ENCODE results near the gene LRMDA. TPM values are rescaled to one million over a fixed set of nuclear protein-coding genes. Genes with fewer than 3 reads are reported as not detected.

The LRMDA gene
- total RNA-seq, 1 experiment from 2014 or later: not detected

GRCh38 chr10:75475460-75476182 lies 44.2 kb downstream of the LRMDA start:
- Histone ChIP-seq H3K36me3 (ENCODE audit: insufficient read depth, low read length, poor library complexity, severe bottlenecking) (no peaks in the 10 kb centered on the region), H3K4me1 (ENCODE audit: insufficient read depth, low read length, poor library complexity, severe bottlenecking) (no peaks in the 10 kb centered on the region), H3K4me3 (ENCODE audit: low read depth, low read length, poor library complexity, severe bottlenecking) (no peak overlapping the region), H3K27ac (ENCODE audit: low read depth, low read length, poor library complexity, severe bottlenecking) (no peak overlapping the region), H3K27me3 (replicated peaks; ENCODE audit: insufficient read depth, low read depth, low read length, poor library complexity) (peaks cover 4% of the 10 kb centered on the region), H3K9me3 (ENCODE audit: low read depth, low read length, poor library complexity, severe bottlenecking) (no peaks in the 10 kb centered on the region)
- no peak for TF ChIP-seq EZH2 (IDR thresholded peaks at IDR 0.05; ENCODE audit: borderline replicate concordance, low read depth, low read length, poor library complexity, severe bottlenecking)
- TF ChIP-seq, protein P1, sequence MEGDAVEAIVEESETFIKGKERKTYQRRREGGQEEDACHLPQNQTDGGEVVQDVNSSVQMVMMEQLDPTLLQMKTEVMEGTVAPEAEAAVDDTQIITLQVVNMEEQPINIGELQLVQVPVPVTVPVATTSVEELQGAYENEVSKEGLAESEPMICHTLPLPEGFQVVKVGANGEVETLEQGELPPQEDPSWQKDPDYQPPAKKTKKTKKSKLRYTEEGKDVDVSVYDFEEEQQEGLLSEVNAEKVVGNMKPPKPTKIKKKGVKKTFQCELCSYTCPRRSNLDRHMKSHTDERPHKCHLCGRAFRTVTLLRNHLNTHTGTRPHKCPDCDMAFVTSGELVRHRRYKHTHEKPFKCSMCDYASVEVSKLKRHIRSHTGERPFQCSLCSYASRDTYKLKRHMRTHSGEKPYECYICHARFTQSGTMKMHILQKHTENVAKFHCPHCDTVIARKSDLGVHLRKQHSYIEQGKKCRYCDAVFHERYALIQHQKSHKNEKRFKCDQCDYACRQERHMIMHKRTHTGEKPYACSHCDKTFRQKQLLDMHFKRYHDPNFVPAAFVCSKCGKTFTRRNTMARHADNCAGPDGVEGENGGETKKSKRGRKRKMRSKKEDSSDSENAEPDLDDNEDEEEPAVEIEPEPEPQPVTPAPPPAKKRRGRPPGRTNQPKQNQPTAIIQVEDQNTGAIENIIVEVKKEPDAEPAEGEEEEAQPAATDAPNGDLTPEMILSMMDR (conservative IDR thresholded peaks at IDR 0.05; ENCODE audit: low read depth, low read length): no peak
- ChIA-PET POLR2A (ENCODE audit: low non-redundant PET) (no interaction called here), CTCF (no interaction called here)
- no TSS peak for BruUV-seq (replicated peaks)
- intact Hi-C loops (cut with micrococcal nuclease; ENCODE audit: unreplicated experiment): no loop called here
- DNase-seq (ENCODE audit: low spot score): no peak

GRCh38 chr10:75476569-75476968 lies 45.1 kb downstream of the LRMDA start:
- Histone ChIP-seq H3K9me3 (ENCODE audit: low read depth, low read length, poor library complexity, severe bottlenecking) (no peaks in the 10 kb centered on the region), H3K4me1 (ENCODE audit: insufficient read depth, low read length, poor library complexity, severe bottlenecking) (no peaks in the 10 kb centered on the region), H3K27ac (ENCODE audit: low read depth, low read length, poor library complexity, severe bottlenecking) (no peak overlapping the region), H3K36me3 (ENCODE audit: insufficient read depth, low read length, poor library complexity, severe bottlenecking) (no peaks in the 10 kb centered on the region), H3K4me3 (ENCODE audit: low read depth, low read length, poor library complexity, severe bottlenecking) (no peak overlapping the region), H3K27me3 (replicated peaks; ENCODE audit: insufficient read depth, low read depth, low read length, poor library complexity) (peaks cover 4% of the 10 kb centered on the region)
- ChIA-PET POLR2A (ENCODE audit: low non-redundant PET) (no interaction called here), CTCF (no interaction called here)
- TF ChIP-seq, protein P1 (conservative IDR thresholded peaks at IDR 0.05; ENCODE audit: low read depth, low read length): no peak
- intact Hi-C loops (cut with micrococcal nuclease; ENCODE audit: unreplicated experiment): no loop called here
- BruUV-seq (replicated peaks): no TSS peak
- no peak for DNase-seq (ENCODE audit: low spot score)

DNA sequence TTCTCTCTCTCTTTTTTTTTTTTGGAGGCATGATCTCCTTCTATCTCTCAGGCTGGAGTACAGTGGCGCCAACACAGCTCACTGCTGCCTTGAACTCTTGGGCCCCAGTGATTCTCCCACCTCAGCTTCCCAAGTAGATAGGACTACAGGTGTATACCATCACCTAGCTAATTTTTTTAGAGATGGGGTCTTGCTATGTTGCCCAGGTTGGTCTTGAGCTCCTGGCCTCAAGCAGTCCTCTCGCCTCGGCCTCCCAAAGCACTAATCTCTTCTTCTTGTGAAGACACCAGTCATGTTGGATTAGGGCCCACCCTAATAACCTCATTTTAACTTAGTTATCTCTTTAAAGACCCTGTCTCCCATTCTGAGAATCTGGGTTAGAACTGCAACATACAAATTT lies 45.6 kb downstream of the LRMDA start:
- BruUV-seq (replicated peaks): no TSS peak
- H3K4me3 ChIP-seq (ENCODE audit: low read depth, low read length, poor library complexity, severe bottlenecking): no peak overlapping the region

More for the DNA sequence above, 45.6 kb downstream of the LRMDA start:
- no peak for DNase-seq (ENCODE audit: low spot score)
- H3K9me3 ChIP-seq (ENCODE audit: low read depth, low read length, poor library complexity, severe bottlenecking): no peaks in the 10 kb centered on the region
- ChIA-PET CTCF (no interaction called here), POLR2A (ENCODE audit: low non-redundant PET) (no interaction called here)
- no peaks in the 10 kb centered on the region for H3K36me3 ChIP-seq (ENCODE audit: insufficient read depth, low read length, poor library complexity, severe bottlenecking)
- peaks cover 4% of the 10 kb centered on the region for H3K27me3 ChIP-seq (replicated peaks; ENCODE audit: insufficient read depth, low read depth, low read length, poor library complexity)
- no peaks in the 10 kb centered on the region for H3K4me1 ChIP-seq (ENCODE audit: insufficient read depth, low read length, poor library complexity, severe bottlenecking)
- no peak overlapping the region for H3K27ac ChIP-seq (ENCODE audit: low read depth, low read length, poor library complexity, severe bottlenecking)
- intact Hi-C loops (cut with micrococcal nuclease; ENCODE audit: unreplicated experiment): no loop called here
- no peak for TF ChIP-seq EZH2 (IDR thresholded peaks at IDR 0.05; ENCODE audit: borderline replicate concordance, low read depth, low read length, poor library complexity, severe bottlenecking)
- TF ChIP-seq, protein P1 (conservative IDR thresholded peaks at IDR 0.05; ENCODE audit: low read depth, low read length): no peak
